Activated CD8-positive, alpha-beta memory T cell treated with anti-CD3 and anti-CD28 coated beads for 4 hours (primary cell): ENCODE results near the gene KLHL24.
"Not testable (repeated sequence)": the region's sequence is repeated elsewhere in the genome, so short reads cannot be mapped to it uniquely, and the experiment has no call there.

Source experiments
- DNase-seq, 2 donors: peaks; one replicate each; pipeline ENCODE4 v3.0.0-alpha.2; 2020; ENCODE audit warnings: low read depth in 2 of 2

Gene KLHL24

GRCh38 chr3:183634707-183635106, 716 bp upstream of the KLHL24 start:
- no peak for DNase-seq

- peak in 1 of 2 donors; percentile 1 for DNase-seq
Measured at GRCh38 chr3:183635107-183635430, 354 bp upstream of the KLHL24 start.

GRCh38 chr3:183636221-183637105, 1.0 kb downstream of the KLHL24 start:
- DNase-seq = peak; percentile 76 to 83

GRCh38 chr3:183637106-183637486, 1.7 kb downstream of the KLHL24 start:
- no peak for DNase-seq

- DNase-seq = not testable (repeated sequence)
Measured at GRCh38 chr3:183637633-183638032, 2.2 kb downstream of the KLHL24 start.

- DNase-seq = no peak
Measured at GRCh38 chr3:183638101-183638852, 2.9 kb downstream of the KLHL24 start.

- DNase-seq = not testable (repeated sequence)
Measured at GRCh38 chr3:183640635-183641034, 5.2 kb downstream of the KLHL24 start.

- no peak for DNase-seq
Measured at GRCh38 chr3:183641882-183642281, 6.5 kb downstream of the KLHL24 start.

- DNase-seq = no peak
Measured at GRCh38 chr3:183644244-183644643, 8.8 kb downstream of the KLHL24 start.

- no peak for DNase-seq
Measured at GRCh38 chr3:183645254-183645653, 9.8 kb downstream of the KLHL24 start.

GRCh38 chr3:183650554-183650953, 15.1 kb downstream of the KLHL24 start:
- no peak for DNase-seq

- DNase-seq = no peak
Measured at GRCh38 chr3:183653209-183654064, 18.0 kb downstream of the KLHL24 start.

- DNase-seq = no peak
Measured at GRCh38 chr3:183654727-183655126, 19.3 kb downstream of the KLHL24 start.

- DNase-seq = no peak
Measured at GRCh38 chr3:183662099-183662498, 26.7 kb downstream of the KLHL24 start.

- DNase-seq = no peak
Measured at GRCh38 chr3:183664913-183665381, 29.5 kb downstream of the KLHL24 start.

- no peak for DNase-seq
Measured at GRCh38 chr3:183680061-183680460, 44.6 kb downstream of the KLHL24 start.

- DNase-seq = no peak
Measured at GRCh38 chr3:183687705-183688104, 52.3 kb downstream of the KLHL24 start.

GRCh38 chr3:183688874-183689273, 53.5 kb downstream of the KLHL24 start:
- DNase-seq = no peak

- not testable (repeated sequence) for DNase-seq
Measured at GRCh38 chr3:183689621-183690020, 54.2 kb downstream of the KLHL24 start.

GRCh38 chr3:183690402-183690995, 55.1 kb downstream of the KLHL24 start:
- no peak for DNase-seq

- no peak for DNase-seq
Measured at GRCh38 chr3:183692436-183692835, 57.0 kb downstream of the KLHL24 start.
